Hematopoietic multipotent progenitor cell treated with erythropoietin and hydrocortisone succinate and interleukin-3 and kit ligand, for 17 days (in vitro differentiated cells): ENCODE data around the gene CHRNB1.
"Not testable (repeated sequence)": the region's sequence is repeated elsewhere in the genome, so short reads cannot be mapped to it uniquely, and the experiment has no call there.

Source experiments
- DNase-seq: peaks from one replicate; pipeline ENCODE4 v3.0.0-alpha.2; 2015; ENCODE audit warnings: low spot score

The CHRNB1 gene

GRCh38 chr17:7467498-7467897, 22.6 kb downstream of the CHRNB1 start:
- no peak for DNase-seq

- no peak for DNase-seq
Measured at GRCh38 chr17:7468290-7468689, 23.4 kb downstream of the CHRNB1 start.

GRCh38 chr17:7468804-7469389, 24.0 kb downstream of the CHRNB1 start:
- no peak for DNase-seq

DNA sequence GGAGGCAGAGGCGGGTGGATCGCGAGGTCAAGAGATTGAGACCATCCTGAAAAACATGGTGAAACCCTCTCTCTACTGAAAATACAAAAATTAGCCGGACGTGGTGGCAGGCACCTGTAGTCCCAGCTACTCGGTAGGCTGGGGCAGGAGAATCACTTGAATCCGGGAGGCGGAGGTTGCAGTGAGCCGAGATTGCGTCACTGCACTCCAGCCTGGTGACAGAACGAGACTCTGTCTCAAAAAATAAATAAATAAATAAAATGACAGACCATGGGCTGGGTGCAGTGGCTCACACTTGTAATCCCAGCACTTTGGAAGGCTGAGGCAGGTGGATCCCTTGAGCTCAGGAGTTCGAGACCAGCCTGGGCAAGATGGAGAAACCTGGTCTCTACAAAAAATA, 25.0 kb downstream of the CHRNB1 start:
- not testable (repeated sequence) for DNase-seq

DNA sequence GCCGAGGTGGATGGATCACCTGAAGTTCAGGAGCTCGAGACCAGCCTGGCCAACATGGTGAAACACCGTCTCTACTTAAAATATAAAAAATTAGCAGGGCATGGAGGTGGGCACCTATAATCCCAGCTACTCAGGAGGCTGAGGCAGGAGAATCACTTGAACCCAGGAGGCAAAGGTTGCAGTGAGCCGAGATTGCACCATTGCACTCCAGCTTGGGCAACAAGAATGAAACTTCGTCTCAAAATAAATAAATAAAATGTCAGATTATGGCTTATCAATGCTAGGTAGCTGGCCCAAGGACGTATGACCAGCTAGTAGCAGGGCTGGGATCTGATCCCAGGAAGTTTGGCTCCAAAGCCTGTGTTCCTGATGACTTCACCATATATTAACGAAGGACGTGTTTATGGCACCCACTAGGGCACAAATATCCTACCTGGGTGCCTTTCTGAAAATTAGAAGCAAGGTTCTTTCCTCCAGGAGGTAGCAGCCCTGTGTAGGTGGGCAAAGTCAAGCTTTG, 25.7 kb downstream of the CHRNB1 start:
- not testable (repeated sequence) for DNase-seq

GRCh38 chr17:7471729-7472128, 26.9 kb downstream of the CHRNB1 start:
- no peak for DNase-seq

- not testable (repeated sequence) for DNase-seq
Measured at GRCh38 chr17:7474767-7475166, 29.9 kb downstream of the CHRNB1 start.

DNA sequence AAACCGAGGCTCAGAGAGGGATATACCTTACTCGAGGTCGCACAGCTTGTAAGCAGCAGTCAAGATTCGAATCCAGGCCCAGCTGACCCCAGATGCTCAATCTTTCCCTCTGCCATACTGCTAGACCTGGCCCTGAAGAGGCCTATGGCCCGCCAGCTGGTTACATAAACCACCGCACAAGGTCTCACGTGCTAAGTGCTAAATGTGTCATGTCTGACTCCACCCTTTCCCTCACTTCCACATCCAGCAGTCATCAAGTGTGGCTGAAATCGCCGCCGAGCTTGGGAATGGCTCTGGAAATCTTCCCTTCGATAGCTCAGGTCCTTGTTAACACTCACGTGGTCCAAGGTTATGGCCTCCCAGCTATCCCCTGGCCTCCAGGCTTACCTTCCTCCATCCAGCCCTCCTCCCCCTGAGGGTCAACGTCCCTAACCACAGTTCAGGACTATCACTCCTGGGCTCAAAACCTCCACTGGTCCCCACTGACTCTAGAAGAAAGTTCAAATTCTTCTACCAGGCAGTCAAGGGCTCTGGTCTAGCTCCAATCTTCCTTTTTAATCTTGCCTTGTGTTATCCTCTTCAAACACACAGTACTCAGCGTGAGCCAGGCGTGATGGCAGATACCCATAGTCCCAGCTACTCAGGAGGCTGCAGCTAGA, 31.0 kb downstream of the CHRNB1 start:
- DNase-seq, result peak; percentile 78

- peak; percentile 50 for DNase-seq
Measured at GRCh38 chr17:7476494-7476893, 31.6 kb downstream of the CHRNB1 start.

DNA sequence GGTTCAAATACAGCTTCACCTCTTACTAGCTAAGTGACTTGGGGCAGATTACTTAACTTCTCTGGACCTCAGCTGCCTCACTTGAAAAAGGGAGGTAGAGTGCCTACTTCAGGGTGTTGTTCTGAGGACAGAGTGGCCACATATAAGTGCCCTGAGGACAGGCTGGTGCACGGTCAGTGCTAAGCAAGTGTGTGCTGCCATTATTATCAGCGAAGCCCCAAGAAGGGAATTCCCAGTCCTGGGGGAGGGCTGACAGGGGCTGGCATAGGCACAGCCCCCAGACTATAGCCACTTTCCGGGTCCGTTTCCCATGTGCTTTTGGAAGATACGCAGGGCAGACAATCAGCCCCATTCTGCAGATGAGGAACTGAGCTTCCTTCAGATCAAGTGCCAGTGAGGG, 32.1 kb downstream of the CHRNB1 start:
- no peak for DNase-seq

GRCh38 chr17:7477392-7478275, 32.8 kb downstream of the CHRNB1 start:
- peak; percentile 29 for DNase-seq

DNA sequence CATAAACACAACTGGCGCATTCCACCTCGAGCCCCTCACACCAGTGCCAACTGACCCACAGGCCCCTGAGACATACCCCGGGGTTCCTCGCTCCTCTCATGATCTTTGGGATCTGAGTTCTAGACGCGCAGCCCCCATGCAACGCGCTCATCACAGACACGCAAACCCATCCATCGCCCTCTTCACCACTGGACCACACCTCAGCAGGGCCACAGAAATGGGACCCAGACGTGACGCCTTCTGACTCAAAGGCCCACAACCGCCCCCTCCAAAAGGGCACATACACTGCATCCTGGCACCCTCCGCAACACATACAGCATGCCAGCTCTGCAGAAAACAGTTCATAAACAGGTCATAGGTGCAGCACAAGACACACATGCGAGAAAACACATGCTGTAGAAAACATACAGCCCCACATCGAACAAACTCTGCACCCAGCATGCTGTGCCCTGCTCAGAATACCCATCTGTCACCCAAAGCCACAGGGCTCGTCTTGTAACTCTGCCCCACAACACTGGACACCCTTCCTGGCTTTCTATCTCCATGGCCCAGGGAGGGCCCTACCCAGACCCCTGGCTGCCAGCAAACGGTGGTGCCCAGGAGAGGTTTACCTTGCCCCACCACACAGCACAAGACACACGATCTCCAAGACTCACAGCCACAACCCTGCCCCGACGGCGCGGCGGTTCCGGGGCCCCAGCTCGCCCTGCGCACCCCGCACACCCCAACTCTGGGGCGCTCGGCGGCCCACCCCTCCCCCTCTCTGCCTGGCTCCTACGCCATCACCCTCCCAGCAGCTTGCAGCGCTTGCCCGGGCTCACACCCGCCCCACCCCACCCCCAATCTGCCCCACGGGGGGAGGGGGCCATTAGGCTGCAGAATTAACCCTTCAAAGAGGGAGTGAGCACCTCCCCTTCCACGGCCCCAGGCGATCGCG, 33.7 kb downstream of the CHRNB1 start:
- peak; percentile 53 for DNase-seq

GRCh38 chr17:7479213-7480088, 34.6 kb downstream of the CHRNB1 start, which contains the start of gene ZBTB4:
Gene ZBTB4 (minus strand): TSS chr17:7479631. CDS start chr17:7466801, 12,830 bp downstream.
- peak; percentile 47 for DNase-seq

GRCh38 chr17:7480089-7480384, 35.2 kb downstream of the CHRNB1 start:
- no peak for DNase-seq

DNA sequence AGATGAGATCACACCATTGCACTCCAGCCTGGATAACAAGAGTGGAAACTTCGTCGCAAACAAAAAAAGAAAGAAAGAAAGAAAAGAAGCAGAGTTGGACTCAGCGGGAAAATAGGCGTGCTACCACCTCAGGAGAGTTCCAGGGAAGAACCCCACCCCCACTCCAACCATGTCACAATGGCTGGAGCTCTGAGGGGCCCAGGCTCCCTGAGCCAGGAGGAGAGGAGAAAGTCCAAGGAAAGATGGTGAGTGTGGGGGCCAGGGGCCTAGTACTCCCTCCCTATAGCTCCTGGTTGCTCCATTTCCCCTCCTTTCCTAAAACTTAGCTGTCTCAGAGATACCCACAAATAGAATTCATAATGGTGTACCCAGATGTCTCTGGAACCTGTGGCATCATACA, 36.4 kb downstream of the CHRNB1 start, which contains the start of gene SLC35G6:
TSS of gene SLC35G6 (plus strand) at position 172 of the 400 bp plus-strand sequence. CDS start at position 243, 71 bp downstream.
- DNase-seq, result not testable (repeated sequence)

GRCh38 chr17:7481842-7482741, 37.2 kb downstream of the CHRNB1 start:
- DNase-seq, result peak; percentile 66

GRCh38 chr17:7482742-7483088, 37.9 kb downstream of the CHRNB1 start:
- DNase-seq, result not testable (repeated sequence)

GRCh38 chr17:7483255-7484066, 38.6 kb downstream of the CHRNB1 start:
- peak; percentile 89 for DNase-seq
